BJ (cell line): Measurements from ENCODE around the gene MVD. TPM values are rescaled to one million over a fixed set of nuclear protein-coding genes. Genes with fewer than 3 reads are reported as not detected.

Source experiments
- CTCF ChIA-PET: fragments of 350-600 bp; formaldehyde crosslinking; extraction: SDS; loops from one replicate; lab custom pipeline; 2021; ENCODE audit warnings: antibody characterized with exemption, inconsistent platforms; lab: Yijun Ruan, JAX
- POLR2A ChIA-PET: fragments of 300-600 bp; sonication (Branson Sonifier 250); formaldehyde crosslinking; extraction: SDS; loops from one replicate; lab custom pipeline; 2021; ENCODE audit warnings: antibody characterized with exemption; lab: Charles Lee
- DNase-seq: peaks from one replicate; pipeline ENCODE4 v3.0.0-alpha.2; 2011; ENCODE audit warnings: low read depth
- H3K27me3 ChIP-seq: 2 replicates; pipeline ENCODE4 v1.6.0; 2011; ENCODE audit warnings: low read length; ENCODE audit not compliant: control insufficient read depth, insufficient read depth
- H3K36me3 ChIP-seq: 2 replicates; pipeline ENCODE4 v1.5.1; 2011; ENCODE audit warnings: low read length; ENCODE audit not compliant: control insufficient read depth, insufficient read depth
- H3K4me3 ChIP-seq: 2 replicates; pipeline ENCODE4 v1.5.1; 2011; ENCODE audit warnings: low read depth, mild to moderate bottlenecking, control low read depth, low read length
- CTCF ChIP-seq: IDR thresholded peaks from 2 replicates; pipeline ENCODE4 v1.5.1; 2011; ENCODE audit warnings: low read depth, mild to moderate bottlenecking, control low read depth, inconsistent platforms, low read length, moderate library complexity; ENCODE audit not compliant: insufficient read depth
- polyA plus RNA-seq: library from polyadenylated mRNA; depleted of rRNA; stranded (reverse); fragments of >200 nt; gene quantifications from 2 replicates; pipeline ENCODE4 v1.2.3, GENCODE V29; 2011

The MVD gene
- polyA plus RNA-seq, 1 experiment, result 17.4 TPM

- no peak for TF ChIP-seq CTCF
- CTCF ChIA-PET, result no interaction called here
- Histone ChIP-seq H3K4me3 (no peak overlapping the region), H3K36me3 (peaks cover 23% of the 10 kb centered on the region), H3K27me3 (no peaks in the 10 kb centered on the region)
- DNase-seq, result no peak
- POLR2A ChIA-PET, result no interaction called here
Observed at GRCh38 chr16:88630941-88631340, 31.9 kb downstream of the MVD start.

- DNase-seq, result no peak
- peaks cover 23% of the 10 kb centered on the region for H3K36me3 ChIP-seq
- no peak overlapping the region for H3K4me3 ChIP-seq
- H3K27me3 ChIP-seq, result no peaks in the 10 kb centered on the region
- POLR2A ChIA-PET, result no interaction called here
- CTCF ChIA-PET, result no interaction called here
- TF ChIP-seq CTCF, result no peak
Observed at GRCh38 chr16:88630433-88630832, 32.5 kb downstream of the MVD start.

GRCh38 chr16:88629835-88630234, 33.1 kb downstream of the MVD start:
- ChIA-PET CTCF (no interaction called here), POLR2A (no interaction called here)
- H3K27me3 ChIP-seq, result no peaks in the 10 kb centered on the region
- no peak overlapping the region for H3K4me3 ChIP-seq
- no peak for DNase-seq
- peaks cover 28% of the 10 kb centered on the region for H3K36me3 ChIP-seq
- no peak for TF ChIP-seq CTCF

GRCh38 chr16:88628512-88628974, 34.3 kb downstream of the MVD start:
- ChIA-PET CTCF (interaction anchor here (0.6 kb wide), 1 partner anchor 172 kb away, joined by 3 read pairs; no protein-coding TSS in a partner anchor), POLR2A (no interaction called here)
- peak; percentile 46 for TF ChIP-seq CTCF
- no peak overlapping the region for H3K4me3 ChIP-seq
- no peaks in the 10 kb centered on the region for H3K27me3 ChIP-seq
- peaks cover 40% of the 10 kb centered on the region for H3K36me3 ChIP-seq
- no peak for DNase-seq

- H3K27me3 ChIP-seq, result no peaks in the 10 kb centered on the region
- POLR2A ChIA-PET, result no interaction called here
- DNase-seq, result no peak
- CTCF ChIA-PET, result no interaction called here
- no peak for TF ChIP-seq CTCF
- no peak overlapping the region for H3K4me3 ChIP-seq
- H3K36me3 ChIP-seq, result peaks cover 43% of the 10 kb centered on the region
Observed at GRCh38 chr16:88627531-88628411, 35.1 kb downstream of the MVD start.
